Epidermal melanocyte (primary cell): ENCODE measurements around the gene SAMM50.

ENCODE experiments used
- DNase-seq: peaks from one replicate; pipeline ENCODE4 v3.0.0; 2011; ENCODE audit warnings: low spot score; ENCODE audit not compliant: insufficient read length

Gene SAMM50

GRCh38 chr22:43945632-43946383 lies 9.4 kb upstream of the SAMM50 start:
- peak; percentile 49 for DNase-seq

DNA sequence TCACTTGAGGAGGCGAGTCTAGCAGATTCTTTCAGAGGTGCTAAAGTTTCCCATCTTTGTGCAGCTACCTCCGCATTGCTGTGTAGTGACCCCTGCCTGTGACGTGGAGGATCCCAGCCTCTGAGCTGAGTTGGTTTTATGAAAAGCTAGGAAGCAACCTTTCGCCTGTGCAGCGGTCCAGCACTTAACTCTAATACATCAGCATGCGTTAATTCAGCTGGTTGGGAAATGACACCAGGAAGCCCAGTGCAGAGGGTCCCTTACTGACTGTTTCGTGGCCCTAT lies 8.9 kb upstream of the SAMM50 start:
- DNase-seq = no peak

DNA sequence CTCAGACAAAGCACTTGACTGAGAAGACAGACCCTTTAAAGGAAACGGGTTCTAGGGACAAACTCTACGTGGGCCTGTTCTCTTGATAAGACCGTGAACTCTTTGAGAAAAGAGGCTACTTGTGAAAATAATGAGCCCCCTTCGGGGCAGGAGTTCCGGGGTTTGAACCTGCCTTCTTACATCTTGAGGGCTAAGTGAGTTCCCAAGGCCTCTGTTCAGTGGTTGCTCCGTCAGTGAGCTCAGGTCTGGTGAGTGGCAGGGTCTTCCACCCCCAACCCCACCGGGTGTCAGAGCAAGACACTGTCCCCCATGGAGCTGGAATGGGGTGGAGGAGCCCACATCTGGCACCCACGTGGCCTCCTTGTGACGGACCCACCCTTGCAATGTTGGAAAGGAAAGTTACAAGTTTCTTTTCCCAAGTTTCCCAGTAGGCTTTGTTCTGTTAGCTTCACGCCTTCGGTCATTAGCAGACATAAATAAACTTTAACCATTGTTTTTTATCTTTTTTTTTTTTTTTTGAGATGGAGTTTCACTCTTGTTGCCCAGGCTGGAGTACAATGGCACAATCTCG lies 6.3 kb upstream of the SAMM50 start:
- DNase-seq = no peak

DNA sequence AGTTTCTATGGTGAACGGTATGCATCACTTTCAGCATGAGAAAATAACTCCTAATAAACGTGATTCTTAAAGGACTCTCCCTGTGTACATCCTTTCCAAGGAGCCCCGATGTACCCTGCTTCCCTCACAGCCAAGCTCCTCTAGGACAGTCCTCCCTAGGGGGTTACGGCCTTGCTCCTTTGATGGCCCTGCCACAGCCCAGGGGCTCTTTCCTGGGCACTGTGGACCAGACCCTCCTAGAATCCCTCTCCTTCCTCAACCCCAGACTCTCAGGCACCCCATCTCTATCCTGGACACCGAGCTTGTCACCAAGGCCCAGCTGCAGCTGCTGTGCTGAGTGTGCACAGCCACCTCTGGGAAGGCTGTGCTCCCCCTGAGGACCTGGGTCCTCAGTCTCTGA lies 3.9 kb upstream of the SAMM50 start:
- no peak for DNase-seq

- no peak for DNase-seq
Observed at GRCh38 chr22:43951966-43952365, 3.3 kb upstream of the SAMM50 start.

DNA sequence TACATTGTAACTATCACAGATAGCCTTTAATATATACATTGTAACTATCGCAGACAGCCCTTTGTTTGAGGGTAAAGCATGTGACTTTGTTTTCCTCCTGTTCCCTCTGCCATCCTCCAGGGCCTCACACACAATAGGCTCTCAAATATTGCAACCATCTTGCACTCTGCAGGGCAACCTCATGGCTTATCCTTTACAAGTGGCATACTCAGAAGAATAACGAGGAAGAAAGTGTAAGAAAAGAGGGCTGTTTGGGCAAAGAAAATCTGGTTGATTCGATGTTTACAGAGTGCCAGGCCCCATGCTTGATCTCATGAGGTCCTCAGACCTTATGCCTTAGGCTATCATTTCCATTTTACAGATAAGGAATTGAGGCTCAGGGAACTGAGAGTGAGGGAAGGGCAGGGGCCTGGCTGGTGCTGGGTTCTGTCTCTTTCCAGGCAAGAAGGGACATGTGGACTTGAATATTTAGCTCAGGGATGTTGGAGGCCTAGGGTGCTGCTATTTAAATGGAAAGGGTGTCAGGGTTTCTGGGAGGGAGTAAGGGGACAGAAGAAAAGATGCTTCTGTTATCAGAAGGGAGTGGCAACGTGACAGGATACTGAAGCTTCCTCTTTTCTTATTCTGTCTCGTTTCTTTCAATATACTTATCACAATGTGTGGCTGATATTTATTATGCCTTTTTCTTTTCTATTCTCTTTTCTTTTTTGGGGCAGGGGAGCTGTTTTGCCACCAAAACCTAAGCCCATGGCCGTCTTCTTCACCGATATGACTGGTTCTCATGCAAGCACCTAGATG lies 1.1 kb upstream of the SAMM50 start:
- no peak for DNase-seq

DNA sequence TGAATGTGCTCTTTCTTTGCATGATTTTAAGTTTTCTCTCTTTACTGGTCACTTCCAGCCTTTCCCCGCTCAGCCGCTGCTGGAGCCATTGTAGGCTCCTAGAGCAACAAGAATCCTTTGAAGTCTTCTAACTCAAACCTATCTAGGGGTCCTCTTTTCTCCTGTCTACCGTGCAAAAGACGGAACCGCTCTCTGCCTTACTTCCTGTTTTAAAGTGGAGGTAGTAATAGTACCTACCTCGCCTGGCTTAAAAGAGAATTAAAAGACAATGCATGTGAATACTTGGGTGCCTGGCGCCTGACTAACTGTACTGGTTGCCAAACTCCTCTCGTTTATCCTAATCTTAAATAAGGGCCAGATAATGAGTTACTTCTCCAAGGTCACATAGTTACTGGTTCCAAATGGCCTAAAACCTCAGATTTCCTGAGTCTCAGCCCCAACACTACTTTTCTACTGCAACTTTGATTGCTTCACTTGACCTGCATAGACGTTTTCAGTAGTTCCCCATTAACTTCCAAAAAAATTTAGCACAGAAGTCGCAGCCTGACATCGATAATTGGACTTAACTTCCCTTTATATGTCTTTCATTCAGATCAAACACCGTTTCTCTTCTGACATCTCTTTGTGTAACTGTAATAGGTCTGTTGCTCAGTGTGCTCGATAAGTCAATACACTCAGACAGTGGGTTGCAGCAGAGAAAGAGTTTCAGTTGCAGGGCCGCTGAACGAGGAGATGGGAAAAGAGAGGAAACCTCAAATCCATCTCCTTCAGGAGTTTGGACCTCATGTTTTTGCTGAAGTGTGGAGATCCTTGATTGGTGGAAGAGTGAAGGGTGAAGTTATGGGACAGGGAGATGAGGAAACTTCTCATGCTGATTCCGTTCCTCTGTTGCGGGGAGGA lies 891 bp downstream of the SAMM50 start:
- no peak for DNase-seq

- DNase-seq = no peak
Observed at GRCh38 chr22:43956805-43957463, 1.7 kb downstream of the SAMM50 start.

GRCh38 chr22:43957871-43958270 lies 2.6 kb downstream of the SAMM50 start:
- no peak for DNase-seq

GRCh38 chr22:43964314-43964857 lies 9.1 kb downstream of the SAMM50 start:
- no peak for DNase-seq

DNA sequence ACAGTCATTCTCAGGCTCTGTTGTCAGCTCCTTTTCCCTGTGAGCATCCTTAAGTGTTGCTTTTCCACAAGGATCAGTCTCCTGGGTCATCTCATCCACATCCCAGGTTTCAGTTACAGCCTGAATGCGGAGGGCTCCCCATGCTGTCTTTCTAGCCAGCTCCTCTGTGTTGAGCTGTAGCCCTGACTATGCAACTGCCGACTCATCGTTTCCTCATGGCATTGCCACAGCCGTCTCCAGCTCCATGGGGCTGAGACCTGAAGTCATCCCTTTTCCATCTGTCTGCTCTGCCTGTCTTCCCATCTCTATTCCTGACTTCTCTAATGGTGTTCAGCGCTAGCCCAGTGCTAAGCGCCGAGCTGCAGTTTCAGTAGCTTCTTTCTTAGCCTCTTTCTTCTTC lies 11.8 kb downstream of the SAMM50 start:
- no peak for DNase-seq

- DNase-seq = no peak
Observed at GRCh38 chr22:43968614-43969013, 13.4 kb downstream of the SAMM50 start.

DNA sequence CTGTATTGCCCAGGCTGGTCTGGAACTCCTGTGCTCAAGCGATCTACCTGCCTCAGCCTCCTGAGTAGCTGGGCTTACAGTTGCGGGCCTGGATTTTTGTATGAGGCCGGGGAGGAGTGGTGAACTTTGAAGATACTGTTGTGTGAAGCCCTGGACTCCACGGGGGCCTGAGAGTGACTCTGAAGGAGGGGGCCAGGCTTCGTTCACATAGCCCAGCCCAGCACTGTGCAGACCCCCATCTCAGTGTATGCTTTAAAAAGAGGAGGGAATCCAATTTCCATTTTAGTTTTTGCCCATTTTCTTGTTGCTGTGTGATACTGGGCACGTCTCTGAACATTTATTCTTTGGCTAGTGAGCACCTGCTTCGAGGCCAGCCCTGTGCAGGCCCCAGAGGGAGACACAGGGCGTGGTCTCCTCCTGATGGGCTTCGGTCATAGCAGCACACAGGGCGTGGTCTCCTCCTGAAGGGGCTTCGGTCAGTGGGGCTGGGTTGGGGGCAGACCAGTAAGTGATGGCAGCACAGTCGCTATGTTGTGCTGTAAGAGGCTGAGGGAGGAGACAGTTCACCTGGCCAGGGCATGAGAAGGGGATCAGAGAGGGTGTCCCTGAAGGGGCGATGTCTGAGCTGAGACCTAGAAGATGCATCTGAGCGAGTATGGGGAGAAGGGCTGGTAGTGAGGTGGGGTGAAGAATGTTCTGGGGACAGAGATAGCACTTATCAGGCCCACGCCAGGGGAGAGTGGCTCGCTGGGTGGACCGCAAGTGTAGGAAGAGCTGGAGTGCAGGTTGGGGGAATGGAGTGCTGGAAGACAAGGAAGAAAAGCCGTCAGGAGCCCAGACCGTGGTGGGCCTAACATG lies 14.0 kb downstream of the SAMM50 start:
- DNase-seq = no peak

GRCh38 chr22:43969989-43970755 lies 14.9 kb downstream of the SAMM50 start:
- no peak for DNase-seq

GRCh38 chr22:43971112-43971511 lies 15.9 kb downstream of the SAMM50 start:
- no peak for DNase-seq

- DNase-seq = peak; percentile 64
Observed at GRCh38 chr22:43972931-43973462, 17.8 kb downstream of the SAMM50 start.

GRCh38 chr22:43974028-43974545 lies 18.8 kb downstream of the SAMM50 start:
- no peak for DNase-seq

GRCh38 chr22:43975041-43975440 lies 19.8 kb downstream of the SAMM50 start:
- DNase-seq = no peak
